Fibroblast of pulmonary artery (primary cell): Measurements from ENCODE around the gene PAWR.

Source experiments
- DNase-seq: peaks from one replicate; pipeline ENCODE4 v3.0.0-alpha.2; 2010; ENCODE audit warnings: low read depth
- H3K4me3 ChIP-seq: replicated peaks from 2 replicates; pipeline ENCODE4 v1.5.1; 2011; ENCODE audit warnings: low read depth, mild to moderate bottlenecking, control low read depth, low read length, moderate library complexity
- CTCF ChIP-seq: IDR thresholded peaks from 2 replicates; pipeline ENCODE4 v1.5.1; 2011; ENCODE audit warnings: mild to moderate bottlenecking, control low read depth, low read length, inconsistent platforms; ENCODE audit errors: missing control alignments

The PAWR gene

GRCh38 chr12:79662046-79662811 lies 28.5 kb downstream of the PAWR start:
- H3K4me3 ChIP-seq, result no peak overlapping the region
- TF ChIP-seq CTCF, result no peak
- DNase-seq, result no peak

DNA sequence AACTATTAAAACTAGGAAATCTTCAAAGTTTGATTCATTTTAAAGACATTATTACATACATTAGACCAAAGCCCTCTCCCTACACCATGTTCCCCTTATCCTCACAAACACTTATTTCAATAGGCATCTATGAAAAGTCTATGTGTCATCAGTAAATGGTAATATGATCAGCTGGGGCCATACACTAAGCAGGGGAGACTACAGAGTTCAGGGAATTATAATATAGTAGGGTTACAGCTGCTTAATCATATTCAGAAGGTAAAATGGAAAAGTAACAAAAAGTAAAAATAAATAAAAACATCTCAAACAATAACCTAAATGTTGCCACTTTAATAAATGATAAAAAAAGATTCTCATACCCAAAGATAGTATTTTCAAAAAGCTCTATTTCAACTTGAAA lies 29.1 kb downstream of the PAWR start:
- TF ChIP-seq CTCF, result no peak
- H3K4me3 ChIP-seq, result no peak overlapping the region
- no peak for DNase-seq

DNA sequence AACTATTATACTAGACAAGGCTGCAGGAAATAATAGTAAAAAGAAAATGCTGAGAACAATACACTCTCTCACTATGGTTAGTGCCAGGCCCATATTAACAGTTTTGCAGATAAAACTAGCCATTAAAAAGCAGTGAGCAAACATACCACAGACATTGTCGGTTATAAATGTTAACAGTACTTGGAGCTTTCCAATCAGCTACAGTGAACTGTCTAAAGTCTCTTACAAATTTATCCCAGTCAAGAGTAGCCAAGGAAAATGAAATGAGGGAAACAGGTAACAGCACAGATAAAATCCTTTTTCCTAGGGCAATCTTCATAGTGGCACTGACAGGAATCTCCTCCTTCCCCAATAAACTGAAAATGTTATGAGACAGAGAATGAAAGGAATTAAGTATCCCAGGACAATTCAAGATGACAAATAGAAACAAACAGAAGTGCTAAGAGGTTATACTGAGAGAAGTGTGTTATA lies 30.8 kb downstream of the PAWR start:
- TF ChIP-seq CTCF, result no peak
- DNase-seq, result no peak
- no peak overlapping the region for H3K4me3 ChIP-seq

- peak; percentile 13 for DNase-seq
Measured at GRCh38 chr12:79658221-79658620, 32.5 kb downstream of the PAWR start.

GRCh38 chr12:79657136-79657535 lies 33.6 kb downstream of the PAWR start:
- no peak overlapping the region for H3K4me3 ChIP-seq
- DNase-seq, result no peak
- TF ChIP-seq CTCF, result no peak

More at GRCh38 chr12:79658221-79658620, 32.5 kb downstream of the PAWR start:
- no peak for TF ChIP-seq CTCF
- no peak overlapping the region for H3K4me3 ChIP-seq

GRCh38 chr12:79655036-79655435 lies 35.7 kb downstream of the PAWR start:
- H3K4me3 ChIP-seq, result no peak overlapping the region
- DNase-seq, result no peak
- no peak for TF ChIP-seq CTCF

GRCh38 chr12:79652521-79652920 lies 38.2 kb downstream of the PAWR start:
- H3K4me3 ChIP-seq, result no peak overlapping the region
- DNase-seq, result no peak
- no peak for TF ChIP-seq CTCF
